Astrocyte (in vitro differentiated cells and primary cell): ENCODE results near the gene MVD.

Experiments used
- CTCF ChIP-seq: IDR thresholded peaks from 2 replicates; pipeline ENCODE4 v1.5.1; 2011; ENCODE audit warnings: low read depth, mild to moderate bottlenecking, inconsistent platforms, low read length, moderate library complexity; ENCODE audit not compliant: insufficient read depth
- EZH2 ChIP-seq: IDR thresholded peaks from 2 replicates; pipeline ENCODE4 v1.6.1; 2012; ENCODE audit warnings: mild to moderate bottlenecking, low read length, inconsistent platforms; ENCODE audit not compliant: insufficient read depth

DNA sequence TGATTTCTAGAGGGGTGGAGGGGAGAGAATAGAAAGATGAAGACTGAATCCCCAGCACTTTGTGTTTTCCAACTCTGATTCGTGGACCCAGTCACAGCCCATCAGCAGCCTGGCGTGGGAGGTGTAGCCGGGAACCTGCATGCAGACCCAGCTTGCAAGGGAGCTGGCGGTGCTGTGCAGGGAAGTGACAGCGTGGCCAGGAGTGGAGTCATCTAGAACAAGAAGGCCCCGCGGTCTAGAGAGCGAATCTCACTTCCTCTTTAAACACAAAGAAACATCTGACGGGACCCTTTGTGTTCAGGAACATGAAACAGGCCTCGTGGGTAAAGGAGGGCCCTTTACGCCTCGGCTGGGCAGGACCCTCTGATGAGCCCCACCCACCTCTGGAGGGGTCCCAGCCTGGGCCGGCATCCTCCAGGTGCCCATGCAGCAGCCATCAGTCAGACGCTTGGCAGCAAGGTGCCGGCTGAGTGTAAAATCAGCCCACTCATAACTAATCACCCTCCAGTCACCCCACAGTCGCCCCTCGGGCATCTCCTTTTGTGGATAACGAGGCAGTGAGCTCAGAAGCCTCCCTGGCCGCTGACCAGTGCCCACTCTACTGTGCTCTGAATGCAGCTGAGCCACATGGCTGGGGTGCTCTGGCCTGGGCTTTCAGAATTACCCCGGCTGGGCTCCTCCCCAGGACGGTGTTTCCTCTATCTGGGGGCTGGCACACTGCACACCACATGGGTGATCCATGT lies 19.0 kb upstream of the MVD start:
- TF ChIP-seq CTCF (no peak), EZH2 (no peak)
